ENCODE results near the gene SBF2.
"Not testable (repeated sequence)": the region's sequence is repeated elsewhere in the genome, so short reads cannot be mapped to it uniquely, and the experiment has no call there.

Gene SBF2

DNA sequence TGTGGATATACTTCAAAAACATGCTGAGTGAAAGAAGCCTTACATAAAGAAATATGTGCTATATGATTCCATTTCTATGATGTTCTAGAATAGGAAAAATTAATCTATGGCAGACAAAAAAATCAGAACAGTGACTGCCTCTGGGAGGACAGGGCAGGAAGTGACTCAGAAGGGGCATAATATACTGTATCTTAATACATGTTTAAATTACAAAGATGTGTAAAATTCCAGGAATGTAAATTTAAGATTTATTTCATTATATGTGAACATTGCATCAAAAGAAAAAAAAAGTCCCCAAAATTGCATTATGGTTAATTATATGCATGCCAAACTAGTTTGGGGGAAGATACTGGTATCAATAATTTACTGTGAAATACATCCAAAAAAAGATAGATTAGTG is 32.2 kb downstream of the SBF2 start:
- DNase-seq: no peak

DNA sequence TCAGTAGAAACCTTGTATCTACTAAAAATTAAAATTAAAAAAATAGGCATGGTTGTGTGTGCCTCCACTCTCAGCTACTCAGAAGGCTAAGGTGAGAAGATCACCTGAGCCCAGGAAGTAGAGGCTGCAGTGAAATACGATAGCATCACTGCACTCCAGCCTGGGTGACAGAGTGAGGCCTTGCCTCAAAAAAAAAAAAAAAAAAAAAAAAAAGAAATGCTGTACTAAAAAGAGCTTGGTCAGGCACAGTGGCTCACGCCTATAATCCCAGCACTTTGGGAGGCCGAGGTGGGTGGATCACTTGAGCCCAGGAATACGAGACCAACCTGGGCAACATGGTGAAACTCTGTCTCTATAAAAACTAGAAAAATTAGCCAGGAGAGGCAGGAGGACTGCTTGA is 36.5 kb downstream of the SBF2 start:
- DNase-seq: no peak

DNA sequence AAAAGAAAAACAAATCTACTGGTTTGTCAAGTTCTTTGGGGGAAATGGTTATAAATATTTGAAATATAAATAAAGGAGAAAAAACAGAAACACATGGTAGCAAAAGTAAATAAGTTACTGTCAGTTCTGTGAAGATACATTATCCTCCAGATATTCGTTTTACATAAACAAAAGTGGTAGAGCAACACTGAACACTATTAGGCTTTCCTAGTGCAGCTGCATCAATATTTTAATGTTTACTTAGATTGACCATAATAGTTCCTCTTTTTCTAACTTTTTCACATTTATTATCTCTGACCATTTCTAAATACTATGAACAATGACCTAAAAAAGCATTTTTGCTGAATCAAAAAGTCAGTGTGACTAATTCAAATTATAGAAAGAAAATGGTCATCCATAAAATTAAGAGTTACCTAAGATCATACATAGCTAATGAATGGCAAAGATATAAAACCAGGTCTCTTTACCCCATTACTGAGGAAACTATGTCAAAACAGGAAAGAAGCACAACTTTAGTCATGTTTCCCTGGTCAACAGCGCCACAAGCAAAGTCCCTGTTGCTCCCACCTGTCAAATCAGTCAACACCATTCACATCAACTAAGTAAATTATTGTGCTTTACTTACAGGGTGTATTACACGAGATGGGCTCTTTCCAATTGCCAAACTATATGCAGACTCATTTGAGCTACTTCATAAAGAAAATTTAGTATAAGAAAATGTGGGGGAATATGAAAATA is 38.5 kb downstream of the SBF2 start:
- no peak for DNase-seq

DNA sequence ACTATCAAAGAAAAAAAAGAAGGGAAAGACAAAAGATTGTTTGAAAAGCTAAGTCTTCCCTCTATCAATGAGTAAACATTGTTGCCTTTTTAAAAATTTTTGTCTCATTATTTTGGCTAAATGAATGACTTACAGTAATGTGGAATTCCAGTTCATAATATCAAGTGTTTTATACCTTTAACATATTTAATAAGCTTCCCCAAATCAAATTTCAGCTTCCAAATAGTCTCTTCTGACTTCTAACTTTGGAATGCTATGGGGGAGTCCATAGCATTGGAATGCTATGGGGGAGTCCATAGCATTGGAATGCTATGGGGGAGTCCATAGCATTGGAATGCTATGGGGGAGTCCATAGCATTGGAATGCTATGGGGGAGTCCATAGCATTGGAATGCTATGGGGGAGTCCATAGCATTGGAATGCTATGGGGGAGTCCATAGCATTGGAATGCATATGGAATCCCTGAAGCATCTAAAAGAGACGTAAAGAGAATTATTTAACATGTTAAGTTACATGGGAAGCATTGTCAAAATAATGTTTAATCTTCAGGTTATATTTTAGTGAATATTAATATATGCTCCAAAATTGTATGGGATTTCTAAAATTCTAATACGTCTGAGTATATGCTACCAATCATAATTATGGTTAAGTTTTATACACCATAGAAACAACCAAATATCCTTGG is 44.4 kb downstream of the SBF2 start:
- DNase-seq: not testable (repeated sequence)

DNA sequence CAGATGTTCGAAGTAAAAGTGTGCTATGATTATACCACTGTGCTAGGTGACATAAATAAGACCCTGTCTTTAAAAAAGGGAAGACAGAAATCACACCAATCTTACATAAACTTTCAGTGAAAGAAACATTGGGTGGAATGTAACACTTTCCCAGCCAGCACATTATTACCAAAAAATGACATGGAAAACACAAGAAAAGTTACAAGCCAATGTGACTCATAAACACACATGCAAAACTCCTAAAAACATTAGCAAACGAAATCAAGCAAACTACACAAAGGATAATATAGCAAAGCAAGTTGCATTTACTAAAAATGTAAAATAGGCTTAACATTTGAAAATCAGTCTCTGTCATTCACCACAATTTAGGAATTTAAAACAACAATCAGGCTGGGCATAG is 47.0 kb downstream of the SBF2 start:
- DNase-seq: no peak

DNA sequence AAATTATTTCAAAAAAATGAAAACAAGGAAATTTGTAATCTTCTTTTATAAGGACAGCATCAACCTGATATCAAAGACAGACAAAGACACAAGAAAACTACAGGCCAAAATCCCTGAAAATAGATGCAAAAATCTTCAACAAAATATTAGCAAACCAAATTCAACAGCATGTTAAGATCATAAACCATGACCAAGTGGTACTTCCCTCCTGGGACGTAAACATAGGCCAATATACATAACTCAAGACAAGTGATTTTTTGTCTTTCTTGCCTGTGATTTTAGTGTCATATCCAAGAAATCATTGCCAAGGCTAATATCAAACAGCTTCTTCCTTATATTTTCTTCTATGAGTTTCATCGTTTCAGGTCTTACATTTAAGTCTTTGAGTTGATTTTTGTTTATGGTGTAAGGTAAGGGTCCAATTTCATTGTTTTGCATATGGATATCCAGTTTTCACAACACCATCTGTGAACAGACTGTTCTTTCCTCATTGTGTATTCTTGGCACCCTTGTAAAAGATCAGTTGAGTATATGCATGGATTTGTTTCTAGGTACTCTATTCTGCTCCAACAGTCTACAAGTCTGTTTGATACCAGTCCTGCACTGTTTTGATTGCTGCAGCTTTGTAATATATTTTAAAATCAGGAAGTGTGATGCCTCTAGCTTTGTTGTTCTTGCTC is 50.0 kb downstream of the SBF2 start:
- no peak for DNase-seq

DNA sequence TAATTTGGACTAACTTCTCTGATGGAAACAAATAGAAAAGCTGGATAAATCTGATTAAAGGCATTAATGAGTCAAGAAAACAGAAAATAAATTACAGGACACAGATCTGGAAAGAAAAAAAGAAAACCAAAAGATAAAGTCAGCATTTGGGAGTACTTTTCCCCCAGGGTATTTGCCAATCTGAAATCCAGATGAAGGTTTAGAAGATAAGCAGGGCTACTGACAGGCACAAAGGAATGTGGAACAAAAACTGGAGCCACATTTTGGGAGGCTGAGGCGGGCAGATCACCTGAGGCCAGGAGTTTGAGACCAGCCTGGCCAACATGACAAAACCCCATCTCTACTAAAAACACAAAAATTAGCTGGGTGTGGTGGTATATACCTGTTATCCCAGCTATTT is 57.2 kb downstream of the SBF2 start:
- no peak for DNase-seq

DNA sequence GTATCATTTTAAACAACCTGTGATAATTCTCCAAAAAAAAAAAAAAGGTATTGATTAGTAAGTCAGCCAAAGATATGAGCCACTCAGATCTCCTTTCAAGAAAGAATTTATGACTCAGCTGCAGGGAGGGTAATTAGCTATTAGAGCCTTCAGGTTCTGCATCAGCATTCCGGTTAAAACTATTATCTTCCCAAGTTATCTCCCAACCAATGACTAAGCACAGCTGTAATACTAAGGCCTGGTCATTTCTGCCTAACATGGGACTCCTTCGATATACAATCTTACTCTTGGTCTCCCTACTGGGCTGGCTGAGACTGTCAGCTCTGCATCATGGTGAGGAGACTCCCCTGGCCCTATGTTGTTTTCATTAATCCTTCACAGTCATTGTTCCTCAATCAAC is 60.4 kb downstream of the SBF2 start:
- DNase-seq: no peak

DNA sequence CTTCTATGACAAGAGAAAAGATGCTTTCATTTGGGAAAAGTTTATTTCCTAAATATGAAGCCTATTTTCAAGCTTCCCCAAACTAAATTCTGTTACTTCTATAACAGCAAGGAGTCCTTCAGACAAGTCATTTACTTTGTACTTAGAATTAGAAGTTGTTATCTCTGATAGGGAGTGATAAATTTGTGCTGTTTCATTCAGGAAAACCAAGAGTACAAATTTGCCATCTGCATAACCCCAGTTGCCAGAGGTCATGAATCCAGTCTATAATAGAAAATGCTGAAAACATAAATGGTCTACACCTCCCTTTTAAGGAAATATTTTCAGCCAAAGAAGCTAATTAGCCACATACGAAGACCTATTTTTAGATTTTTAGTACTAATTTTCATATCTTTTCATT is 61.3 kb downstream of the SBF2 start:
- DNase-seq: no peak

DNA sequence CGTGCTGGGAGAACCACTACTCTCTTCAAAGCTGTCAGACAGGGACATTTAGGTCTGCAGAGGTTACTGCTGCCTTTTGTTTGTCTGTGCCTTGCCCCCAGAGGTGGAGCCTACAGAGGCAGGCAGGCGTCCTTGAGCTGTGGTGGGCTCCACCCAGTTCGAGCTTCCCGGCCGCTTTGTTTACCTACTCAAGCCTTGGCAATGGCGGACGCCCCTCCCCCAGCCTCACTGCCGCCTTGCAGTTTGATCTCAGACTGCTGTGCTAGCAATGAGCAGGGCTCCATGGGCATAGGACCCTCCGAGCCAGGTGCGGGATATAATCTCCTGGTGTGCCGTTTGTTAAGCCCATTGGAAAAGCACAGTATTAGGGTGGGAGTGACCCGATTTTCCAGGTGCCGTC is 62.2 kb downstream of the SBF2 start:
- not testable (repeated sequence) for DNase-seq

DNA sequence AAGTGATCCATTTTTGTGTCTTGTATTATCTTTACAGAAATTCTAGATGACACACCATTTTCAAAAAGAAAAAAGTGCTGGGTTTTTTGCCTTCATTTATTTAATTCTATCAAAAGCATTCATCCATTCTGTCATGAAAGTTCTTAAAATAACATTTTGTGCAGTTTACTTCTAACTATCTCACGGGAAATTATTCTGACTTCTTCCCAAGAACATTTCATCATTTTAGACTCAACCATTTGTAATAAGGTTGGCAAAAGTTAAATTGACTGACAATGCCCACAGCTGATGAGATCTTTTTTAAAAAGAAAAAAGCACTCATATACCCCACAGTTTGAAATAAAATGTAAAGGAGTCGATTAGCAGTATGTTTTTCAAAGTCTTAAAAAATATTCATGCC is 68.5 kb downstream of the SBF2 start:
- DNase-seq: no peak

DNA sequence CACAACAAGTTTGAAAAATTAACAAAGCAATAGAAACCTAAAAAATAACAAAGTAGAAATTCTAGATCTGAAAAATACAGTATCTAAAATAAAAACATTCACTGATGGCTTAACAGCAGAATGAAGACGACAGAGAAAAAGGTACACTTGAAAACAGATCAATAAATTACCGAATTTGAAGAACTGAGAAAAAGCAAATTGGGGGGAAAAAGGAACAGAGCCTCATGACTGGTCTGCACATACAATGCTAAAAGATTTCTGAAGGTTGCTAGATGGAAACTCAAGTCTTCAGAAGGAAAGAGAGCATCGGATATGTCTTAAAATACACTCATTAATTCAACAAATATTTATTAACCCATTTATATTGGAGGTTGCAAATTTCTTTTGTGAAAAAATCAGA is 71.6 kb downstream of the SBF2 start:
- DNase-seq: no peak

DNA sequence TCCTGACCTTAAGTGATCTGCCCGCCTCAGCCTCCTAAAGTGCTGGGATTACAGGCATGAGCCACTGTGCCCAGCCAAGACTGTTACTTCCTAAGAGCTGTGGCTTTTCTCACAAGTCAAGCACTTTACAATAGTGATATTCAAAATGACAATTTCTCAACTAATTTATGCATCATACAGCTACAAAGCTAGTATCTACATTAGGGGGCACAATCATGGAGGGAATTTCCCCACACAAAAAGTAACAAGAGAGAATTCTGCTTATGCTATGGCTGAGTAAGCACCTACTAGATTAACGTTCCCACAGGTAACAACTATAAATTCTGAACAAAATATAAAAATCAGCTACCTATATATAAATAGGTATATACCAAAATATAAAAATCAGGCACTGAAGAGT is 72.7 kb downstream of the SBF2 start:
- DNase-seq: no peak

DNA sequence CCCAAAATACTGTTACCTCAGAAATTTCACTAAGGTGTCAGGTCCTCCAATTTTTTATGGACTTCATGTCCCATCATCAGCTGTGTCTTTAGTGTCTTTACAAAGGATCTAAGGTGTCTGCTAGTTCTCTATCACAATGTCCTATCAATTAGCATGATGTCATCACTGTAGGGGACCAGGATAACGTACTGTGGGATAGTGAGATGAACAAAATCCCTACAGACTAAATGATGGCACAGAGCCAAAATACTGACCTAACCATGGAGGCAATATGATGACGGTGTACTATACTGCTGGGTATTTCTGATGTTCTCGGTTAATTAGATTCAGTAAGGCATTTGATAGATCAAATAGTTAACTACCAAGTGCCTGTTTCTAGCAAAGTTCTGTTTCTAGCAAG is 82.5 kb downstream of the SBF2 start:
- DNase-seq: no peak

DNA sequence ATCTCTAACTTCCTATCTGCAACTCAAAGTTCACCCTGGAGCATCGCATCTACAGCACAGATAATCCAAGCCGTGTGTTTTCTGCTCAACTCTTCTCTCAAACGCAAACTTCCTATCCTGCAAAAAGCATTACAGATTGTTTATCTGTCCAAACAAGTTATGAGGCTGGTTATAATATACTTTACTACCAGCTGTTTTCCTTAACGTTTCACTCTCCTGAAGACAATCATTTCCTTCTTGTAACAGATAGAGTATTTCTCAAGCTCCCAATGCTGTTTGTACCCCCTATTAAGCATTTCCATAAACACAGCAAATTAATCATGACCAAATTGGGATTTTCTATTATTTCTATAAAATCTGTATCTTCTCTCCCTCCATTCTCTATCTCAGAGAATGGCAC is 84.7 kb downstream of the SBF2 start:
- DNase-seq: no peak

DNA sequence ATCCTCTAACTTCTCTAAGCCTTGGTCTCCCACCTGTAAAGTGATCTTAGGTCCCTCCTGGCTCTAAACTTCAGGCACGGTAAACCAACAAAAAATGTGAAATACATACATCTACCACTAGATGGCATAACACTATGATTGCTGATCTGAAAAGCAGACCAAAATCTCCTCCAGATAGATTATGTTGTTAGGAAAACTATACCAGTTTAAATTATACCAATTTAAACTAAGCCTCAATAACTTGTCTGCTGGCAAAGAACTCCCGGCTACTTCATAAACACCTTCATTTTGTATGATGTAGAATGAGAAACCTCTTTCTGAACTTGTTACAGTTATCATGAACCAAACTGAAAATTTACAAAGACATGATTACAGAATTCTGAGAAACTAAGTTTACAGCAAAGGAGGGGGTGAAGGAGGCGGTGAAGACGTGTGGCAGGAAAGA is 85.9 kb downstream of the SBF2 start:
- peak; percentile 17 for DNase-seq

DNA sequence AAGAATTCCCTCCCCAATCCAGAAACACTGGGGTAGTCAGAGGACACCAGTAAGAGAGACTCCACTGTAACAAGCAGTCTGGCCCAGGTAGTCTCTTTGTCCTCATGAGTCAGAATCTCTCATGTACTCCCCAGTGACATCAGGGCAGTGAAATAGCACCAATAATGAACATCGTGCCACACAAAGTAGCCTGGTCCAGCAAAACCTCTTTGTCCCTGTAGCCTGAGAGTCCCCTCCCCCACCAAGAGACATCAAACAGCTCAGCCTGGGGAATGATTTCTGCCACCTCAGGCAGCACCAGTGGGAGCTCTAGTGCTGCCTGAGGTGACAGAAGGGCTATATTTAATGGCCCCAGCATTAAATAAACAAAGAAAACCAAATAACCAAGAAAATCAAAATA is 88.1 kb downstream of the SBF2 start:
- DNase-seq: no peak

DNA sequence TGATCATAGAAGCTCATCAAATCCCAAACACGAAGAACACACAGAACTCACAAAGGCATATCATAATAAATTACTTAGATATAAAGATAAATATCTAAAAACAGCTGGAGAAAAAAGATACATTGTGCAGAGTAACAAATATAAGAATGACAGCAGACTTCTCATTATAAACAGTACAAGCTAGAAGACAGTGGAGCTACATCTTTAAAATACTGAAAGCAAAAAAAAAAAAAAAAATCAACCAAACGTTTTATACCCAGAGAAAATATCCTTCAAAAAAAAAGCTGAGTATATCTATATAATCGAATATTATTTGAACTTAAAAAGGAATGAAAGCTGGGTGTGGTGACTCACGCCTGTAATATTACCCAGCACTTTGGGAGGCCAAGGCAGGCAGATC is 90.0 kb downstream of the SBF2 start:
- no peak for DNase-seq

DNA sequence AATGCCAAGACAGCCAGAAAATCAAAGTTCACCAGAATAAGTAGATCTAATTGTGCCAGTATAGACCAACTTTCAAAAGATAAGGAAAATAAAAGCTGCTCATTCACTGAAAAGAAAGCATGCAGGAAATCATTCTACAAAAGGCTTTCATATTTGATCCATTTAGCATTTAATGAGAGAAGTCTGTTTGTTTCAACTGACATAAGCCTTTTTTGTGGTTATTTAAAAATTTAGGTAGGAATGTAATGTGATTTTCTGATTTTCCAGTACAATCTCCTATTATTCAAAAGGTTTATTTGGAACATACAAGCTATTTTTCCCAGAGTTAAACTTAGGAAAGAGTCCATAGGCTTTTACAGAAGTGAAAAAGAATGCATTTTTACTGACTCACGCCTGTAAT is 92.7 kb downstream of the SBF2 start:
- no peak for DNase-seq

DNA sequence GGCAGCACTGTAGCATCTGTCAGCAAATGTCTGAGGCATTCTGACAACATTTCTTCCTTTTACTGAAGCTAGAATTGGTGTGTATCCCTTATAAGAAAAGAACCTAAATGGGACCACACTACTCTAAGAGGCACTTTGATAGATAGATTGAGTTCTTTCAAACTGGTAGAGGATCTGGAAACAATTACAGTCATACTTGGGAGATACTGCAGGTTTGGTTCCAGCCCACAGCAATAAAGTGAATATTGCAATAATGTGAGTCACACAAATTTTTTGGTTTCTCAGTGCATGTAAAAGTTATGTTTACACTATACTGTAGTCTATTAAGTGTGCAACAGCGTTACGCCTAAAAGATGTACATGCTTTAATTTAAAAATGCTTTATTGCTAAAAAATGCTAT is 96.9 kb downstream of the SBF2 start:
- no peak for DNase-seq

DNA sequence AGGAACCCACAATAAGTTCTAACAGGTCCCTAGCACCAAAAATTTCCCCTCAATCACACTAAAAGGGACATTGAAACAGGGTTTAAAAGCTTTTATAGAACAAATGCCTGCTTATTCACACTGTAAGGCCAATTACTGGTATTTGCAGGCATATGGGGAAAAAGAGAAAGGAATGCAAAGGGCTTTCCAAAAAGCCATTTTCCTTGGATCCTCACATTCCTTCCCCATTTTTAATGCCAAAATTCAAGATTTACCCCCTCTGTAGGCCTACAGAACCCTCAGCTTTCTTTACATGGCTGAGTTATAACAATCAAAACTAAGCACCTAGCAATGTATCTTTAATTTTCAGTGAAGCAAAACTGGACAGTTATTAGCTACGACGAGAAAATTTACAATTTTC is 102.0 kb downstream of the SBF2 start:
- DNase-seq: no peak

DNA sequence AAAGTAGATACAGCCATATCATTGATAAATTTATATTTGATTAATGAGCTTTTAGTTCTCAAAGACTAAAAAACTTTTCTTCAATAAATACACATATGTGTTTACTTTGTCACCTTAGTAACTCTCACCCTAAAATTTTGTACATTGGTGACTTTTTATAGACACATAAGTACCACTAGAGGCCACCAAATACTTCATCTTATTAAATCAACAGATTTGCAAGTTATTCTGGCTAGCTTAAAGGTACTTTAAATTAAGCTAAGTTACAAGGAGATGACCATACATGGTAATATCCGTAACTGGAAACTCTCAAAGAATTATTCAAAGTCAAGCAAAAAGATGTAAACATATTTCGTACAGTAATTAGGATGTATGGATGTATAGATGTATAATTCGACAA is 112.2 kb downstream of the SBF2 start:
- no peak for DNase-seq

DNA sequence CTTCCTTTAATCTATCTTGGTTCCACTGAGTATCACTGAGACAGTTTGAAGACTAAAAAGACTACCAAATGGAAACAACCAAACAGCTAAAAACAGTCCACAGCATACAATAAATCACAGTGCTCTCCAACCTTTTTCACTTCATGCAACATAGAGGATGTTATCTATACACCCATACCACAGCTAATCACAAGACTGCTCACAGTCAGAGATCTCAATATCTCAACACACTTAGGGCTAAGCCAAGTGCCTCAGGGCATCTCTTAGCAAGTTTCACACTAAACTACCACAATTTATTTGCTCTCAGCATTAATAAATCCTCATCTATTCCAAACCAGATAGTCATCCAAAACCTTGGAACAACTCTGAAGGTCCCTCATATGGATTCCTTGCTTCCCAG is 129.4 kb downstream of the SBF2 start:
- no peak for DNase-seq

DNA sequence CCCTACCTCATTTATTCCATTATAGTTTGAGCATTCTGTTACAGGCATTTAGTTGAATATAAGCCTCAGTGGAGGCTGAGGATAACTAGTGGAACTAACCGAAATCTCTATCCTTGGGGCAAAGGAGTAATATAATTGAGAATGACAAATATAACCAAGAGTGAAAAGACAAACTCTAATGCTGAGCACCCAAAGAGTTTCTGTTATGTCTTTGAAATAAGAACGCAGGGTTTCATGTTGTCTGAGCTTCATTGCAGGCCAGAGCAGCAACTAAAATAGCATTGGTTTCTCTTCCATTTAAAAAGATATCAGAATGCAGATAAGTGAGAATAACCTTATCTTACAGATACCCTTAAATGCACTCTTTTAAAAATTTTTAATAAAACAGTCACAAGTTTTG is 131.8 kb downstream of the SBF2 start:
- no peak for DNase-seq

Measured in NCI-H1694 (cell line).